Uterus (tissue), 2 donors: ENCODE measurements around the gene TMEM141.

Experiments used
- POLR2A ChIP-seq, 2 donors: fragments of 450-650 bp; IDR thresholded peaks; one replicate each; pipeline ENCODE4 v1.6.1; 2016; ENCODE audit warnings: antibody characterized with exemption in 2 of 2, mild to moderate bottlenecking in 1 of 2, moderate library complexity in 1 of 2
- TF ChIP-seq, protein P1 (sequence below), 4 experiments: fragments of 200-600 bp in 2 of 4; fragments of 450-650 bp in 2 of 4; sonication (generic) in 2 of 4; IDR thresholded peaks; one replicate each; pipeline ENCODE4 v1.5.1; 2016 to 2019; ENCODE audit warnings: antibody characterized with exemption in 4 of 4, mild to moderate bottlenecking in 2 of 4, moderate library complexity in 1 of 4

DNA sequence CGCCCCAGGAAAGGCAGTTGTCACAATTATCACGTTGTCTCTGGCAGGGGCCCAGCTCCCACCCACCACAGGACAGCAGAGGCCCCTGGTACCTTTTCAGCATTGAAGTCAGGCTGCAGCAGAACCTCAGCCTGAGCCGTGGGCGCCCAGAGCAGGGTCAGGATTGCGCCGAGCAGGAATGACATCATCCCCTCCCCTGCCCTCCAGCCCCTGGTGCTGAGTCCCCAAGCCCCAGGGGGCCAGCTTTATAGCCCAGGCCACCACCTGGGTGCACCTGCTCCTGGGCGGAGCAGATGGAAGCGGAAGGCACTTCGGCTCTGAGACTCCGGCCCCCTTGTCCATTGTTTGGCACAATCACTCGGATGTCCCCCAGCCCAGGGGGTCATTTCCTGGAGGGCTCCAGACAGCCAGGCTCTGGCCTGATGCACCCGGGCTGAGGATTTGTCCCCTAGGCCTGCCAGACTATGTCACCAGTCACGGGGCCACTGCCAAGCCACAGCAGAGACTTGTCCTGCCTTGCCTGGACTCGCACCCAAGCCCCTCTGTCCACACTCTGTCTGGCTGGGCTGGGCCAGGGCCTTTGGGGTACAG, 26.7 kb upstream of the TMEM141 start, which contains the start of gene LCN15:
- TF ChIP-seq, protein P1, sequence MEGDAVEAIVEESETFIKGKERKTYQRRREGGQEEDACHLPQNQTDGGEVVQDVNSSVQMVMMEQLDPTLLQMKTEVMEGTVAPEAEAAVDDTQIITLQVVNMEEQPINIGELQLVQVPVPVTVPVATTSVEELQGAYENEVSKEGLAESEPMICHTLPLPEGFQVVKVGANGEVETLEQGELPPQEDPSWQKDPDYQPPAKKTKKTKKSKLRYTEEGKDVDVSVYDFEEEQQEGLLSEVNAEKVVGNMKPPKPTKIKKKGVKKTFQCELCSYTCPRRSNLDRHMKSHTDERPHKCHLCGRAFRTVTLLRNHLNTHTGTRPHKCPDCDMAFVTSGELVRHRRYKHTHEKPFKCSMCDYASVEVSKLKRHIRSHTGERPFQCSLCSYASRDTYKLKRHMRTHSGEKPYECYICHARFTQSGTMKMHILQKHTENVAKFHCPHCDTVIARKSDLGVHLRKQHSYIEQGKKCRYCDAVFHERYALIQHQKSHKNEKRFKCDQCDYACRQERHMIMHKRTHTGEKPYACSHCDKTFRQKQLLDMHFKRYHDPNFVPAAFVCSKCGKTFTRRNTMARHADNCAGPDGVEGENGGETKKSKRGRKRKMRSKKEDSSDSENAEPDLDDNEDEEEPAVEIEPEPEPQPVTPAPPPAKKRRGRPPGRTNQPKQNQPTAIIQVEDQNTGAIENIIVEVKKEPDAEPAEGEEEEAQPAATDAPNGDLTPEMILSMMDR (IDR thresholded peaks at IDR 0.05), result no peak
- no peak for TF ChIP-seq POLR2A (IDR thresholded peaks at IDR 0.05)
